Adrenal gland (tissue), 12 donors: ENCODE data around the gene PURB. TPM values are rescaled to one million over a fixed set of nuclear protein-coding genes. Genes with fewer than 3 reads are reported as not detected.
"Not testable (repeated sequence)": the region's sequence is repeated elsewhere in the genome, so short reads cannot be mapped to it uniquely, and the experiment has no call there.

Source experiments
- DNase-seq, 7 donors: peaks; one replicate each; pipeline ENCODE4 v3.0.0-alpha.2; 2019 to 2020
- H3K27ac ChIP-seq, 5 donors: fragments of 200-600 bp; sonication (generic) in 4 of 5; 1 replicate in 3 of 5; 2 replicates in 2 of 5; pipeline versions ENCODE4 v1.5.1 to v1.8.0; 2016 to 2020; ENCODE audit warnings: mild to moderate bottlenecking in 1 of 5
- H3K27me3 ChIP-seq: fragments of 200-600 bp; 2 replicates; pipeline ENCODE4 v1.8.0; 2021
- H3K36me3 ChIP-seq, 2 donors: fragments of 200-600 bp; replicated peaks in 1 of 2; 1 replicate in 1 of 2; 2 replicates in 1 of 2; pipeline versions ENCODE4 v1.5.1 to v1.8.0; 2018 to 2022
- H3K4me1 ChIP-seq, 2 donors: fragments of 200-600 bp; replicated peaks in 1 of 2; 1 replicate in 1 of 2; 2 replicates in 1 of 2; pipeline versions ENCODE4 v1.5.1 to v1.8.0; 2018 to 2021
- H3K4me3 ChIP-seq, 4 donors: fragments of 200-600 bp; sonication (generic) in 3 of 4; one replicate each; pipeline ENCODE4 v1.5.1; 2016 to 2018
- H3K9me3 ChIP-seq, 3 donors: fragments of 200-600 bp; sonication (generic) in 1 of 3; replicated peaks in 1 of 3; 1 replicate in 2 of 3; 2 replicates in 1 of 3; pipeline versions ENCODE4 v1.5.1 to v1.8.0; 2016 to 2021
- POLR2A ChIP-seq, 2 donors: fragments of 450-650 bp; IDR thresholded peaks; one replicate each; pipeline ENCODE4 v1.6.1; 2017; ENCODE audit warnings: antibody characterized with exemption in 2 of 2, mild to moderate bottlenecking in 2 of 2, moderate library complexity in 1 of 2
- WGBS, 4 donors: extraction: QIAGEN DNeasy Blood & Tissue Kit in 2 of 4; methylation state at CpG; one replicate each; pipeline versions ENCODE4 v1.1.5 to v1.1.7; 2013 to 2017; 5-methylcytosine and 5-hydroxymethylcytosine counted together
- intact Hi-C, 2 donors: fragments of 100-400 bp; cut with DNase I; formaldehyde crosslinking; loops; one replicate each; pipeline versions ENCODE4 v1.14.1 to v1.15.0; 2022 to 2023
- polyA plus RNA-seq, 3 donors: library from polyadenylated mRNA; stranded (reverse); fragments of 200-250 nt in 2 of 3; fragments of 350-450 nt in 1 of 3; fragmentation: Illumina TruSeq in 1 of 3; extraction: RNeasy Lipid Tissue Mini Kit (QIAGEN cat#74804) in 1 of 3; gene quantifications; one replicate each; pipeline ENCODE4 v1.2.3, GENCODE V29; 2013 to 2014
- total RNA-seq, 9 donors: library from RNA; depleted of rRNA in 4 of 9; stranded (reverse); fragments of >200 nt in 4 of 9; fragments of 120-200 nt in 1 of 9; fragmentation: NEBNext Ultra II Directional in 1 of 9; extraction: Animal tissue kit (Norgen Biotek cat#: 25700) in 1 of 9; gene quantifications; one replicate each; pipeline versions ENCODE4 v1.1.0 to v1.2.4, GENCODE V29; 2013 to 2023
- TF ChIP-seq, protein P1 (sequence below), 6 experiments: fragments of 450-650 bp in 4 of 6; fragments of 200-600 bp in 2 of 6; sonication (generic) in 1 of 6; IDR thresholded peaks; 1 replicate in 5 of 6; 2 replicates in 1 of 6; pipeline versions ENCODE4 v1.5.1 to v1.8.0; 2016 to 2021; ENCODE audit warnings: antibody characterized with exemption in 6 of 6, mild to moderate bottlenecking in 2 of 6, moderate library complexity in 1 of 6
- donor health status: healthy with polysubstance abuse.
- donor health status: Bipolar disorder and iron deficiency.
- donor health status: DM: yes; HTN: yes; CAD: no.
- donor health status: DM: no; HTN: no; CAD: no.
- donor health status: DM: no; HTN: no; CAD: no.
- donor health status: DM: yes; HTN: yes; CAD: no.

PURB gene
- total and polyA plus RNA-seq, 12 donors: 4.6 to 23.3 (median 14.5) TPM

DNA sequence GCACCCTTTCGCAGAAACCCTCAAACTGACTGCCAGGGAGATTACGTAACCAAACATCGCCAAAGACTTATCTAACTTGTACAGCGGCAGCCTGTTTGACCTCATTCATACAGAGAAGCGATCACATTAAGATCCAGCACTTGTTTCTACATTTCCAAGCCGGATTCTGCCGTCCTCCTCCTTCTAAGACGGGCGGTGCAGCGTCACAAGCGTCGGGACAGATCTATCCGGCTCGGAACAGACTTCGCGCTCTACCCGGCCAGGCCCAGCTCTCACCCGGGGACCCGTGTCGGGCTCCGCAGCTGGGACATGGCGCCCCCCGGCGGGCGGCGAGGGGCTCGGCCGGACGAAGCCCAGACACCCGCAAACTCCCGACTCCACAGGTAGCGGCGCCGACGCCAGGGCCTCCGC, 37.8 kb downstream of the PURB start:
- H3K36me3 ChIP-seq: no peaks in the 10 kb centered on the region
- H3K9me3 ChIP-seq: no peaks in the 10 kb centered on the region
- H3K27me3 ChIP-seq: no peaks in the 10 kb centered on the region
- 0 to 1% (median 1%) methylated on average over 7 to 36 of the region's 36 CpGs for WGBS, 4 donors
- peaks cover 4 to 41% of the 10 kb centered on the region in 2 donors for H3K4me1 ChIP-seq
- peak overlapping the region; percentile 91 to 100 (median 94) for H3K27ac ChIP-seq
- intact Hi-C loops: loop anchor here in 1 of 2 donors (5.0 kb wide), 1 partner anchor 255 kb away; no protein-coding TSS in a partner anchor
- peak; percentile 87 to 94 (median 91) for DNase-seq
- TF ChIP-seq, protein P1, sequence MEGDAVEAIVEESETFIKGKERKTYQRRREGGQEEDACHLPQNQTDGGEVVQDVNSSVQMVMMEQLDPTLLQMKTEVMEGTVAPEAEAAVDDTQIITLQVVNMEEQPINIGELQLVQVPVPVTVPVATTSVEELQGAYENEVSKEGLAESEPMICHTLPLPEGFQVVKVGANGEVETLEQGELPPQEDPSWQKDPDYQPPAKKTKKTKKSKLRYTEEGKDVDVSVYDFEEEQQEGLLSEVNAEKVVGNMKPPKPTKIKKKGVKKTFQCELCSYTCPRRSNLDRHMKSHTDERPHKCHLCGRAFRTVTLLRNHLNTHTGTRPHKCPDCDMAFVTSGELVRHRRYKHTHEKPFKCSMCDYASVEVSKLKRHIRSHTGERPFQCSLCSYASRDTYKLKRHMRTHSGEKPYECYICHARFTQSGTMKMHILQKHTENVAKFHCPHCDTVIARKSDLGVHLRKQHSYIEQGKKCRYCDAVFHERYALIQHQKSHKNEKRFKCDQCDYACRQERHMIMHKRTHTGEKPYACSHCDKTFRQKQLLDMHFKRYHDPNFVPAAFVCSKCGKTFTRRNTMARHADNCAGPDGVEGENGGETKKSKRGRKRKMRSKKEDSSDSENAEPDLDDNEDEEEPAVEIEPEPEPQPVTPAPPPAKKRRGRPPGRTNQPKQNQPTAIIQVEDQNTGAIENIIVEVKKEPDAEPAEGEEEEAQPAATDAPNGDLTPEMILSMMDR (IDR thresholded peaks at IDR 0.05): peak; percentile 54 to 94 (median 80)
- TF ChIP-seq POLR2A (IDR thresholded peaks at IDR 0.05): no peak
- H3K4me3 ChIP-seq: peak overlapping the region; percentile 24 to 83 (median 51)

DNA sequence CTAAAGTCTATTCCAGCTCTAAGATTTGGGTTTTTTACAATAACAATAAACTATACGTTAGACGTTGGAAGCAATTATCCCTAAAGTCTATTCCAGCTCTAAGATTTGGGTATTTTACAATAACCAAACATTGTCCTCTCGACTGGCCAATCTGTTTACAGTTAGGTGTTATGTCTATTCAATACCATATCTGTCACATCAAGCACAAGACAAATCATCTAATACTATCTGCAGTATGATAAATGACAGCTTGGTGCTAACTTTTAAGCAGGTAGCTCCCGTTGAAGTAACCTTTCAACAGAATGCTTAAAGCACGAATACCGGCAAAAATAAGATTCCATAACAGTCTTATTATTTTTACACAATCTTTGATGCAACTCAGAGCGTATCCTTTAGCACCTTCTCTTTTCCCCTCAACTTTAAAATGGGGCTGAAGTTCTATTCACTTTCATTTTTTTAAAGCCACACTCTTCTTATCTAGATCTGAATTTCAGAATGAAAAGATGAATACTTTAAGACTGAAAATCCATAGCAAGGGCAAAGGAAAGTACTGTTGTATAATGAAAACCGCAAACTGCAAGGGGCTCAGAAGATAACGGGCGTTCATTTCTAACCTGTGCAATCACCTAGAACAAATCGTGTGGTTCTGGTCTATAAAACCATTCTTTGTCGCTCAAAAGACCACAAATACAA, 38.4 kb downstream of the PURB start:
- Histone ChIP-seq H3K9me3 (no peaks in the 10 kb centered on the region), H3K27me3 (no peaks in the 10 kb centered on the region), H3K4me3 (peak overlapping the region in 3 of 4 donors; percentile 49 to 83 (median 53)), H3K27ac (peak overlapping the region; percentile 91 to 100 (median 94)), H3K4me1 (peaks cover 4 to 45% of the 10 kb centered on the region in 2 donors), H3K36me3 (no peaks in the 10 kb centered on the region)
- 0 to 1% (median 0%) methylated on average over 12 of the region's 12 CpGs for WGBS, 4 donors
- intact Hi-C loops: loop anchor here in 1 of 2 donors (5.0 kb wide), 1 partner anchor 255 kb away; no protein-coding TSS in a partner anchor
- TF ChIP-seq, protein P1 (IDR thresholded peaks at IDR 0.05): no peak
- TF ChIP-seq POLR2A (IDR thresholded peaks at IDR 0.05): no peak
- DNase-seq: no peak

DNA sequence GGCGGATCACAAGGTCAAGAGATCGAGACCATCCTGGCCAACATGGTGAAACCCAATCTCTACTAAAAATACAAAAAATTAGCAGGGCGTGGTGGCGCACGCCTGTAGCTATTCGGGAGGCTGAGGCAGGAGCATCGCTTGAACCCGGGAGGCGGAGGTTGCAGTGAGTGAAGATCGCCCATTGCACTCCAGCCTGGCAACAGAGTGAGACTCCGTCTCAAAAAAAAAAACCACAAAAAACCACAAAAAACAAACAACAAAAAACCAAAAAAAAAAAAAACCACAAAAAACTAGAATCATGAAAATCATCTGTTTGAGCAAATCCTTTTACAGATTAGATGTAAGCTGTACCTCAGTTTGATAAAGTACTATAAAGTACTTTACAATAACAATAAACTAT, 38.9 kb downstream of the PURB start:
- H3K9me3 ChIP-seq, H3K36me3 ChIP-seq, DNase-seq, H3K27me3 ChIP-seq: not testable (repeated sequence)
- Histone ChIP-seq H3K27ac (peak overlapping the region in 3 of 5 donors; percentile 94 to 100 (median 99)), H3K4me1 (peaks cover 4 to 51% of the 10 kb centered on the region in 2 donors), H3K4me3 (peak overlapping the region in 1 of 4 donors; percentile 83)
- intact Hi-C loops: loop anchor here in 1 of 2 donors (5.0 kb wide), 1 partner anchor 254 kb away; no protein-coding TSS in a partner anchor
- WGBS, 4 donors: 31 to 37% (median 36%) methylated on average over 11 of the region's 11 CpGs

DNA sequence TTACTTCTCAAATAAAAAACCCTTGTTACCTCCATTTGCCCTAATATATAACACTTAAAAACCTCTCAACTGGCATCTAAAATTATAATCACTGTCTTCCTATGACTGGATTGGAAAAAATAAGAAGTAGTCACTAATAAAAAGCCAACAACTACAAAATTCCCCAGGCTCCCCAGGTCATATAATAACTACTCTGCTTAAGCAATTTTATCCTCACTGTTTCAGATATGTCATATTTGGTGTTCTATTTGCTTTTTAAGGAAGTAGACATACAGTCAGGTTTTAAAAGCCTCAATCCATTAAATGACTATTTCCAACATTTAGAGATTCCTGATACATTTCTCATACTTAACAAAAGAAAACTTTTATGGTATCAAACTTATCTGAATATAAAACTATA, 39.9 kb downstream of the PURB start:
- no peak overlapping the region for H3K27ac ChIP-seq
- H3K36me3 ChIP-seq: peaks cover 0 to 4% of the 10 kb centered on the region in 2 donors
- no peaks in the 10 kb centered on the region for H3K9me3 ChIP-seq
- H3K27me3 ChIP-seq: no peaks in the 10 kb centered on the region
- H3K4me1 ChIP-seq: peaks cover 4 to 58% of the 10 kb centered on the region in 2 donors
- no peak overlapping the region for H3K4me3 ChIP-seq
- DNase-seq: no peak
- intact Hi-C loops: loop anchor here in 1 of 2 donors (5.0 kb wide), 1 partner anchor 253 kb away; no protein-coding TSS in a partner anchor
- TF ChIP-seq, protein P1 (IDR thresholded peaks at IDR 0.05): no peak
- TF ChIP-seq POLR2A (IDR thresholded peaks at IDR 0.05): no peak

DNA sequence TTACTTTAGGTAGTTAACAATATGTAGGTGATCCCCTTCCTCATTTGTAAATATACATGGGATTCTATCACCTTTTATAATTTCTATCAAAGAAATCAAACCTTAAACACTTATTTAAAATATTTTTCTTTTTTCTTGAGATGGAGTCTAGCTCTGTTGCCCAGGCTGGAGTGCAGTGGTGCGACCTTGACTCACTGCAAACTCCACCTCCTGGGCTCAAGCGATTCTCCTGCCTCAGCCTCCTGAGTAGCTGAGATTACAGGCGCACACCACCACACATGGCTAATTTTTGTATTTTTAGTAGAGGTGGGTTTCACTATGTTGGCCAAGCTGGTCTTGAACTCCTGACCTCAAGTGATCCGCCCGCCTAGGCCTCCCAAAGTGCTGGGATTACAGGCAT, 41.9 kb downstream of the PURB start:
- H3K36me3 ChIP-seq: peaks cover 0 to 19% of the 10 kb centered on the region in 2 donors
- intact Hi-C loops: loop anchor here in 1 of 2 donors (5.0 kb wide), 1 partner anchor 256 kb away; no protein-coding TSS in a partner anchor
- H3K4me3 ChIP-seq, H3K27ac ChIP-seq, H3K27me3 ChIP-seq, DNase-seq, H3K9me3 ChIP-seq: not testable (repeated sequence)
- H3K4me1 ChIP-seq: peaks cover 4 to 58% of the 10 kb centered on the region in 2 donors
- 91 to 94% (median 94%) methylated on average over 5 of the region's 5 CpGs for WGBS, 4 donors

DNA sequence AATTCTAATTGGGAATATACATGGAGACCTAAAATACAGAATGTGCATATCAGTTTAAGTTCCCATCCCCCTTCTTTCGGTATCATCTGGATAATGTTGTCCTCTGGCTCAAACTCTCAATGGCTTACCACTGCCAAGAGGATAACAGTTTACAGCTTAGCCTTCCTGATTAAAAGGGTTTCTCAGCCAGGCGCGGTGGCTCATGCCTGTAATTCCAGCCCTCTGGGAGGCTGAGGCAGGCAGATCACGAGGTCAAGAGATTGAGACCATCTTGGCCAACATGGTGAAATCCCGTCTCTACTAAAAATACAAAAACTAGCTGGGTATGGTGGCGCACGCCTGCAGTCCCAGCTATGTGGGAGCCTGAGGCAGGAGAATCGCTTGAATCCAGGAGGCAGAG, 42.7 kb downstream of the PURB start:
- H3K36me3 ChIP-seq: peaks cover 0 to 19% of the 10 kb centered on the region in 2 donors
- peak in 2 of 7 donors; percentile 32 to 34 for DNase-seq
- intact Hi-C loops: loop anchor here in 1 of 2 donors (5.0 kb wide), 1 partner anchor 255 kb away; no protein-coding TSS in a partner anchor
- H3K4me1 ChIP-seq: peaks cover 4 to 58% of the 10 kb centered on the region in 2 donors
- H3K27me3 ChIP-seq, H3K9me3 ChIP-seq, H3K4me3 ChIP-seq: not testable (repeated sequence)
- peak overlapping the region in 1 of 5 donors; percentile 51 for H3K27ac ChIP-seq
- 79 to 91% (median 87%) methylated on average over 7 to 8 of the region's 8 CpGs for WGBS, 4 donors
